Measurements from ENCODE around the gene EPHA10.

EPHA10 gene

GRCh38 chr1:37719572-37720195 is 45.2 kb downstream of the EPHA10 start:
- DNase-seq (ENCODE audit: low read depth), result no peak
- TF ChIP-seq CTCF (IDR thresholded peaks at IDR 0.05; ENCODE audit: control insufficient read depth, extremely low read depth, insufficient read depth), result no peak

GRCh38 chr1:37718901-37719571 is 45.9 kb downstream of the EPHA10 start:
- no peak for DNase-seq (ENCODE audit: low read depth)
- H3K4me3 ChIP-seq (ENCODE audit: low read depth, low read length), result no peak overlapping the region
- TF ChIP-seq CTCF (IDR thresholded peaks at IDR 0.05; ENCODE audit: control insufficient read depth, extremely low read depth, insufficient read depth), result no peak

More at GRCh38 chr1:37719572-37720195, 45.2 kb downstream of the EPHA10 start:
- H3K4me3 ChIP-seq (ENCODE audit: low read depth, low read length), result no peak overlapping the region

GRCh38 chr1:37718181-37718900 is 46.6 kb downstream of the EPHA10 start:
- DNase-seq (ENCODE audit: low read depth), result no peak
- no peak overlapping the region for H3K4me3 ChIP-seq (ENCODE audit: low read depth, low read length)
- no peak for TF ChIP-seq CTCF (IDR thresholded peaks at IDR 0.05; ENCODE audit: control insufficient read depth, extremely low read depth, insufficient read depth)

- no peak for TF ChIP-seq CTCF (IDR thresholded peaks at IDR 0.05; ENCODE audit: control insufficient read depth, extremely low read depth, insufficient read depth)
- DNase-seq (ENCODE audit: low read depth), result no peak
- H3K4me3 ChIP-seq (ENCODE audit: low read depth, low read length), result no peak overlapping the region
Measured at GRCh38 chr1:37717631-37718030, 47.3 kb downstream of the EPHA10 start.

- DNase-seq (ENCODE audit: low read depth), result no peak
- H3K4me3 ChIP-seq (ENCODE audit: low read depth, low read length), result no peak overlapping the region
- TF ChIP-seq CTCF (IDR thresholded peaks at IDR 0.05; ENCODE audit: control insufficient read depth, extremely low read depth, insufficient read depth), result no peak
Measured at GRCh38 chr1:37716321-37716720, 48.6 kb downstream of the EPHA10 start.

GRCh38 chr1:37714689-37715088 is 50.2 kb downstream of the EPHA10 start:
- TF ChIP-seq CTCF (IDR thresholded peaks at IDR 0.05; ENCODE audit: control insufficient read depth, extremely low read depth, insufficient read depth), result no peak
- H3K4me3 ChIP-seq (ENCODE audit: low read depth, low read length), result no peak overlapping the region
- DNase-seq (ENCODE audit: low read depth), result no peak

All from LNCaP clone FGC (cell line).